NCI-H748 (cell line): ENCODE data around the gene IKBKE.
"Not testable (repeated sequence)": the region's sequence is repeated elsewhere in the genome, so short reads cannot be mapped to it uniquely, and the experiment has no call there.

Experiments
- DNase-seq: peaks from one replicate; lab custom pipeline; 2025; ENCODE audit not compliant: unreplicated experiment; lab: John Stamatoyannopoulos, UW

The IKBKE gene

GRCh38 chr1:206472454-206472853 is 2.2 kb downstream of the IKBKE start:
- DNase-seq, result no peak

GRCh38 chr1:206472886-206473285 is 2.6 kb downstream of the IKBKE start:
- DNase-seq, result no peak

- no peak for DNase-seq
Observed at GRCh38 chr1:206476058-206476457, 5.8 kb downstream of the IKBKE start.

GRCh38 chr1:206476591-206476990 is 6.3 kb downstream of the IKBKE start:
- DNase-seq, result no peak

- DNase-seq, result no peak
Observed at GRCh38 chr1:206477110-206477509, 6.8 kb downstream of the IKBKE start.

GRCh38 chr1:206477581-206478380 is 7.5 kb downstream of the IKBKE start:
- DNase-seq, result no peak

- DNase-seq, result no peak
Observed at GRCh38 chr1:206478746-206479145, 8.5 kb downstream of the IKBKE start.

GRCh38 chr1:206479183-206480125 is 9.2 kb downstream of the IKBKE start:
- peak; percentile 66 for DNase-seq

GRCh38 chr1:206480211-206480610 is 9.9 kb downstream of the IKBKE start:
- DNase-seq, result no peak

GRCh38 chr1:206482611-206483010 is 12.3 kb downstream of the IKBKE start:
- DNase-seq, result peak; percentile 55

GRCh38 chr1:206483864-206484263 is 13.6 kb downstream of the IKBKE start:
- not testable (repeated sequence) for DNase-seq

- DNase-seq, result no peak
Observed at GRCh38 chr1:206484901-206485300, 14.6 kb downstream of the IKBKE start.

GRCh38 chr1:206486995-206487788 is 16.9 kb downstream of the IKBKE start:
- no peak for DNase-seq

GRCh38 chr1:206487970-206488369 is 17.7 kb downstream of the IKBKE start:
- no peak for DNase-seq

- DNase-seq, result no peak
Observed at GRCh38 chr1:206488466-206488865, 18.2 kb downstream of the IKBKE start.

GRCh38 chr1:206489980-206490770 is 19.9 kb downstream of the IKBKE start:
- peak; percentile 62 for DNase-seq

- no peak for DNase-seq
Observed at GRCh38 chr1:206490771-206491405, 20.6 kb downstream of the IKBKE start.

GRCh38 chr1:206491616-206492015 is 21.3 kb downstream of the IKBKE start:
- no peak for DNase-seq

GRCh38 chr1:206492589-206492988 is 22.3 kb downstream of the IKBKE start:
- DNase-seq, result no peak

GRCh38 chr1:206493279-206493678 is 23.0 kb downstream of the IKBKE start:
- no peak for DNase-seq
